GM23338 (cell line): ENCODE results near the gene TRIP4. TPM values are rescaled to one million over a fixed set of nuclear protein-coding genes. Genes with fewer than 3 reads are reported as not detected.

Experiments used
- ATAC-seq: fragments of 200-7000 bp; cut with Tn5 transposase; 3 replicates; pipeline ENCODE4 v1.9.1; 2020
- DNase-seq: peaks from one replicate; pipeline ENCODE4 v3.0.0-alpha.2; 2015; ENCODE audit warnings: low spot score
- H2AFZ ChIP-seq: fragments of 200-600 bp; sonication (generic); 2 replicates; pipeline ENCODE4 v1.8.0; 2016; ENCODE audit warnings: antibody characterized with exemption, mild to moderate bottlenecking, moderate library complexity
- H3F3A ChIP-seq: fragments of 200-600 bp; sonication (generic); replicated peaks from 2 replicates; pipeline ENCODE4 v1.8.0; 2017; ENCODE audit warnings: antibody characterized with exemption, mixed run types, low read depth
- H3K27ac ChIP-seq: fragments of 200-600 bp; sonication (generic); 2 replicates; pipeline ENCODE4 v1.6.1; 2016; ENCODE audit warnings: low read depth
- H3K27me3 ChIP-seq: fragments of 200-600 bp; sonication (generic); 2 replicates; pipeline ENCODE4 v1.8.0; 2016; ENCODE audit warnings: mild to moderate bottlenecking, mixed run types, moderate library complexity; ENCODE audit not compliant: insufficient read depth
- H3K36me3 ChIP-seq: fragments of 200-600 bp; sonication (generic); 2 replicates; pipeline ENCODE4 v1.8.0; 2016; ENCODE audit warnings: mild to moderate bottlenecking; ENCODE audit not compliant: insufficient read depth
- H3K4me1 ChIP-seq: fragments of 200-600 bp; sonication (generic); 2 replicates; pipeline ENCODE4 v1.8.0; 2016; ENCODE audit warnings: mild to moderate bottlenecking, moderate library complexity; ENCODE audit not compliant: insufficient read depth
- H3K4me2 ChIP-seq: fragments of 200-600 bp; sonication (generic); 2 replicates; pipeline ENCODE4 v1.7.1; 2017; ENCODE audit warnings: mixed run types
- H3K4me3 ChIP-seq: fragments of 200-600 bp; sonication (generic); 2 replicates; pipeline ENCODE4 v1.6.1; 2016; ENCODE audit warnings: mixed run types
- H3K79me2 ChIP-seq: fragments of 200-600 bp; sonication (generic); replicated peaks from 2 replicates; pipeline ENCODE4 v1.8.0; 2017; ENCODE audit warnings: mild to moderate bottlenecking; ENCODE audit not compliant: insufficient read depth
- H3K9me2 ChIP-seq: fragments of 200-600 bp; sonication (generic); 2 replicates; pipeline ENCODE4 v1.8.0; 2017; ENCODE audit not compliant: insufficient read depth
- H4K20me1 ChIP-seq: fragments of 200-600 bp; sonication (generic); replicated peaks from 2 replicates; pipeline ENCODE4 v1.8.0; 2017; ENCODE audit warnings: mild to moderate bottlenecking; ENCODE audit not compliant: insufficient read depth
- H3K27ac Mint-ChIP-seq: 2 replicates; pipeline ENCODE4 v1.8.0; 2020; ENCODE audit warnings: inconsistent platforms, mild to moderate bottlenecking, moderate library complexity, mixed read lengths
- H3K27me3 Mint-ChIP-seq: 3 replicates; pipeline ENCODE4 v1.8.0; 2022; ENCODE audit warnings: low read depth, mild to moderate bottlenecking, moderate library complexity, mixed read lengths, inconsistent platforms; ENCODE audit not compliant: insufficient read depth, poor library complexity
- H3K36me3 Mint-ChIP-seq: 3 replicates; pipeline ENCODE4 v1.8.0; 2021; ENCODE audit warnings: low read depth, mild to moderate bottlenecking, inconsistent platforms, moderate library complexity, mixed read lengths
- H3K4me1 Mint-ChIP-seq: 3 replicates; pipeline ENCODE4 v1.8.0; 2020; ENCODE audit warnings: mild to moderate bottlenecking, inconsistent platforms, mixed read lengths
- H3K4me3 Mint-ChIP-seq: 3 replicates; pipeline ENCODE4 v1.8.0; 2021; ENCODE audit warnings: moderate library complexity, mild to moderate bottlenecking, inconsistent platforms, mixed read lengths
- H3K9me3 Mint-ChIP-seq: 3 replicates; pipeline ENCODE4 v1.8.0; 2020; ENCODE audit warnings: moderate library complexity, mild to moderate bottlenecking, inconsistent platforms, mixed read lengths
- CREB1 ChIP-seq: fragments of 250-450 bp; sonication (Bioruptor Pico); IDR thresholded peaks from 2 replicates; pipeline ENCODE4 v1.5.0; 2020; ENCODE audit warnings: low read depth, mild to moderate bottlenecking, moderate library complexity
- EZH2phosphoT487 ChIP-seq: fragments of 200-600 bp; sonication (generic); IDR thresholded peaks from one replicate; pipeline ENCODE4 v1.8.1; 2018; ENCODE audit warnings: antibody characterized with exemption; ENCODE audit not compliant: unreplicated experiment
- JUNB ChIP-seq: IDR thresholded peaks from one replicate; pipeline ENCODE4 v1.6.1; 2016; ENCODE audit warnings: antibody characterized with exemption; ENCODE audit not compliant: unreplicated experiment
- NANOG ChIP-seq: IDR thresholded peaks from 2 replicates; pipeline ENCODE4 v1.6.1; 2016; ENCODE audit warnings: antibody characterized with exemption, borderline replicate concordance
- POLR2AphosphoS5 ChIP-seq: IDR thresholded peaks from 2 replicates; pipeline ENCODE4 v1.6.1; 2016; ENCODE audit warnings: antibody characterized with exemption, low read depth
- STAT1 ChIP-seq: IDR thresholded peaks from one replicate; pipeline ENCODE4 v1.6.1; 2016; ENCODE audit warnings: antibody characterized with exemption; ENCODE audit not compliant: unreplicated experiment
- ZNF331 ChIP-seq: fragments of 250-450 bp; sonication (Bioruptor Pico); IDR thresholded peaks from 2 replicates; pipeline ENCODE4 v1.5.0; 2020; ENCODE audit warnings: low read depth, mild to moderate bottlenecking, moderate library complexity
- polyA plus RNA-seq: library from polyadenylated mRNA; unstranded; fragments of >200 nt; fragmentation: Nextera tagmentation; extraction: Ambion mirVana; gene quantifications from 2 replicates; pipeline ENCODE4 v1.2.1, GENCODE V29; 2016
- total RNA-seq: library from RNA; depleted of rRNA; stranded (reverse); fragments of >200 nt; shearing (Covaris generic); gene quantifications from 2 replicates; pipeline ENCODE4 v1.2.3, GENCODE V29; 2014
- TF ChIP-seq, protein P1 (sequence below): fragments of 250-450 bp; sonication (Bioruptor Pico); IDR thresholded peaks from 2 replicates; pipeline ENCODE4 v1.5.0; 2020; ENCODE audit warnings: mild to moderate bottlenecking, moderate library complexity
- TF ChIP-seq, protein P2 (sequence below), 2 experiments: fragments of 200-600 bp in 1 of 2; sonication (generic) in 1 of 2; conservative IDR thresholded peaks; 2 replicates each; pipeline versions ENCODE4 v1.5.1 to v1.6.1; 2016 to 2017; ENCODE audit warnings: antibody characterized with exemption in 2 of 2, low read depth in 2 of 2, mild to moderate bottlenecking in 2 of 2, moderate library complexity in 1 of 2
- TF ChIP-seq, protein P3 (sequence below): IDR thresholded peaks from 2 replicates; pipeline ENCODE4 v1.6.1; 2016; ENCODE audit warnings: antibody characterized with exemption
- TF ChIP-seq, protein P4 (sequence below): IDR thresholded peaks from one replicate; pipeline ENCODE4 v1.6.1; 2018; ENCODE audit warnings: antibody characterized with exemption; ENCODE audit not compliant: unreplicated experiment

TRIP4 gene
- total and polyA plus RNA-seq, 2 experiments from 2014 or later = 10.3 to 16.0 TPM

DNA sequence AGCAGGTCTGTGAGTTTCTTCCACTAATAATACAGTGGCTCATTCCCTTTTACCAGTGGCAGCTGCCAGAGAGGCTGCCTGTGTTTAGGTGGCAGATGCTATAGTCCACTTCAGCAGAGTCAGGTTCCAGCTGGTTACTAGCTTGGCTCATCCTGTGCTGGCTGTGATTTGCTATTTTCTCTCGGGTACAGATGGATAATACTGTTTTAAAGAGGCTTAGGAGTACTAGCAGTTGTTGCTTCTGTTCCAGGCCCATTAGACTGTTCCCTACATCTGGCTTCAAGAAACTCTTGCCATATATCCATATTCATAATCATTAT lies 113.7 kb downstream of the TRIP4 start (continued):
- TF ChIP-seq, protein P1, sequence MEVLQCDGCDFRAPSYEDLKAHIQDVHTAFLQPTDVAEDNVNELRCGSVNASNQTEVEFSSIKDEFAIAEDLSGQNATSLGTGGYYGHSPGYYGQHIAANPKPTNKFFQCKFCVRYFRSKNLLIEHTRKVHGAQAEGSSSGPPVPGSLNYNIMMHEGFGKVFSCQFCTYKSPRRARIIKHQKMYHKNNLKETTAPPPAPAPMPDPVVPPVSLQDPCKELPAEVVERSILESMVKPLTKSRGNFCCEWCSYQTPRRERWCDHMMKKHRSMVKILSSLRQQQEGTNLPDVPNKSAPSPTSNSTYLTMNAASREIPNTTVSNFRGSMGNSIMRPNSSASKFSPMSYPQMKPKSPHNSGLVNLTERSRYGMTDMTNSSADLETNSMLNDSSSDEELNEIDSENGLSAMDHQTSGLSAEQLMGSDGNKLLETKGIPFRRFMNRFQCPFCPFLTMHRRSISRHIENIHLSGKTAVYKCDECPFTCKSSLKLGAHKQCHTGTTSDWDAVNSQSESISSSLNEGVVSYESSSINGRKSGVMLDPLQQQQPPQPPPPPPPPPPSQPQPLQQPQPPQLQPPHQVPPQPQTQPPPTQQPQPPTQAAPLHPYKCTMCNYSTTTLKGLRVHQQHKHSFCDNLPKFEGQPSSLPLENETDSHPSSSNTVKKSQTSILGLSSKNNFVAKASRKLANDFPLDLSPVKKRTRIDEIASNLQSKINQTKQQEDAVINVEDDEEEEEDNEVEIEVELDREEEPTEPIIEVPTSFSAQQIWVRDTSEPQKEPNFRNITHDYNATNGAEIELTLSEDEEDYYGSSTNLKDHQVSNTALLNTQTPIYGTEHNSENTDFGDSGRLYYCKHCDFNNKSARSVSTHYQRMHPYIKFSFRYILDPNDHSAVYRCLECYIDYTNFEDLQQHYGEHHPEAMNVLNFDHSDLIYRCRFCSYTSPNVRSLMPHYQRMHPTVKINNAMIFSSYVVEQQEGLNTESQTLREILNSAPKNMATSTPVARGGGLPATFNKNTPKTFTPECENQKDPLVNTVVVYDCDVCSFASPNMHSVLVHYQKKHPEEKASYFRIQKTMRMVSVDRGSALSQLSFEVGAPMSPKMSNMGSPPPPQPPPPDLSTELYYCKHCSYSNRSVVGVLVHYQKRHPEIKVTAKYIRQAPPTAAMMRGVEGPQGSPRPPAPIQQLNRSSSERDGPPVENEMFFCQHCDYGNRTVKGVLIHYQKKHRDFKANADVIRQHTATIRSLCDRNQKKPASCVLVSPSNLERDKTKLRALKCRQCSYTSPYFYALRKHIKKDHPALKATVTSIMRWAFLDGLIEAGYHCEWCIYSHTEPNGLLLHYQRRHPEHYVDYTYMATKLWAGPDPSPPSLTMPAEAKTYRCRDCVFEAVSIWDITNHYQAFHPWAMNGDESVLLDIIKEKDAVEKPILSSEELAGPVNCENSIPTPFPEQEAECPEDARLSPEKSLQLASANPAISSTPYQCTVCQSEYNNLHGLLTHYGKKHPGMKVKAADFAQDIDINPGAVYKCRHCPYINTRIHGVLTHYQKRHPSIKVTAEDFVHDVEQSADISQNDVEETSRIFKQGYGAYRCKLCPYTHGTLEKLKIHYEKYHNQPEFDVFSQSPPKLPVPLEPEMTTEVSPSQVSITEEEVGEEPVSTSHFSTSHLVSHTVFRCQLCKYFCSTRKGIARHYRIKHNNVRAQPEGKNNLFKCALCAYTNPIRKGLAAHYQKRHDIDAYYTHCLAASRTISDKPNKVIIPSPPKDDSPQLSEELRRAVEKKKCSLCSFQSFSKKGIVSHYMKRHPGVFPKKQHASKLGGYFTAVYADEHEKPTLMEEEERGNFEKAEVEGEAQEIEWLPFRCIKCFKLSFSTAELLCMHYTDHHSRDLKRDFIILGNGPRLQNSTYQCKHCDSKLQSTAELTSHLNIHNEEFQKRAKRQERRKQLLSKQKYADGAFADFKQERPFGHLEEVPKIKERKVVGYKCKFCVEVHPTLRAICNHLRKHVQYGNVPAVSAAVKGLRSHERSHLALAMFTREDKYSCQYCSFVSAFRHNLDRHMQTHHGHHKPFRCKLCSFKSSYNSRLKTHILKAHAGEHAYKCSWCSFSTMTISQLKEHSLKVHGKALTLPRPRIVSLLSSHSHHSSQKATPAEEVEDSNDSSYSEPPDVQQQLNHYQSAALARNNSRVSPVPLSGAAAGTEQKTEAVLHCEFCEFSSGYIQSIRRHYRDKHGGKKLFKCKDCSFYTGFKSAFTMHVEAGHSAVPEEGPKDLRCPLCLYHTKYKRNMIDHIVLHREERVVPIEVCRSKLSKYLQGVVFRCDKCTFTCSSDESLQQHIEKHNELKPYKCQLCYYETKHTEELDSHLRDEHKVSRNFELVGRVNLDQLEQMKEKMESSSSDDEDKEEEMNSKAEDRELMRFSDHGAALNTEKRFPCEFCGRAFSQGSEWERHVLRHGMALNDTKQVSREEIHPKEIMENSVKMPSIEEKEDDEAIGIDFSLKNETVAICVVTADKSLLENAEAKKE (CRISPR knock-in tag) = no peak
- TF ChIP-seq POLR2AphosphoS5 = no peak
- TF ChIP-seq ZNF331 (CRISPR knock-in tag) = no peak
- no peak for TF ChIP-seq NANOG
- TF ChIP-seq STAT1 = no peak
- TF ChIP-seq, protein P2, sequence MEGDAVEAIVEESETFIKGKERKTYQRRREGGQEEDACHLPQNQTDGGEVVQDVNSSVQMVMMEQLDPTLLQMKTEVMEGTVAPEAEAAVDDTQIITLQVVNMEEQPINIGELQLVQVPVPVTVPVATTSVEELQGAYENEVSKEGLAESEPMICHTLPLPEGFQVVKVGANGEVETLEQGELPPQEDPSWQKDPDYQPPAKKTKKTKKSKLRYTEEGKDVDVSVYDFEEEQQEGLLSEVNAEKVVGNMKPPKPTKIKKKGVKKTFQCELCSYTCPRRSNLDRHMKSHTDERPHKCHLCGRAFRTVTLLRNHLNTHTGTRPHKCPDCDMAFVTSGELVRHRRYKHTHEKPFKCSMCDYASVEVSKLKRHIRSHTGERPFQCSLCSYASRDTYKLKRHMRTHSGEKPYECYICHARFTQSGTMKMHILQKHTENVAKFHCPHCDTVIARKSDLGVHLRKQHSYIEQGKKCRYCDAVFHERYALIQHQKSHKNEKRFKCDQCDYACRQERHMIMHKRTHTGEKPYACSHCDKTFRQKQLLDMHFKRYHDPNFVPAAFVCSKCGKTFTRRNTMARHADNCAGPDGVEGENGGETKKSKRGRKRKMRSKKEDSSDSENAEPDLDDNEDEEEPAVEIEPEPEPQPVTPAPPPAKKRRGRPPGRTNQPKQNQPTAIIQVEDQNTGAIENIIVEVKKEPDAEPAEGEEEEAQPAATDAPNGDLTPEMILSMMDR (conservative IDR thresholded peaks at IDR 0.05; ENCODE audit: low read depth in 2 of 2) = no peak

DNA sequence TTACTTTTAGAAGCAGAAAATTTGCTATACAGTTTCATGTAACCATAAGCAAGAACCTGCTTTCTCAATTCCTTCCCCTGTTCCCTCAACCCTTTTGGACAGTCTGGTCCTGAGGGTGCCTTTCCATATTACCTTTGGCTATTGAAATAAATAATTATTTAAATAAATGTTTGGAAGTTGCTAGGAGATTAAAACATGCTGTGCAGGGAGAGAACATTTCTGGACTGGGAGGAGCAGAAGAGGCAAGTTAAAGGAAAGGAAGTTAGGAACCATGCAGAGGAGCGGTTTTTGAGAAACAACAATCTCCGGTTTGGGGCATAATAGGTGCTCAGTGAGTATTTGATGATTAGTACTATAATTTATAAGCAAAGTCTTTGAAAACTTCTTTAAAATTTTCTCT lies 114.5 kb downstream of the TRIP4 start:
- no peaks in the 10 kb centered on the region for H3K9me3 Mint-ChIP-seq
- DNase-seq = no peak
- no peak overlapping the region for H3K4me3 ChIP-seq
- H4K20me1 ChIP-seq = peaks cover 72% of the 10 kb centered on the region
- H3K4me2 ChIP-seq = no peak overlapping the region
- peaks cover 7% of the 10 kb centered on the region; the same call in 1 of the 2 replicates for H3K36me3 ChIP-seq
- H3K27me3 Mint-ChIP-seq = peaks cover 2% of the 10 kb centered on the region
- peaks cover 17% of the 10 kb centered on the region for H3K4me1 ChIP-seq
- H3K27ac ChIP-seq = no peak overlapping the region; the same call in 1 of the 2 replicates
- H3K4me1 Mint-ChIP-seq = peaks cover 28% of the 10 kb centered on the region
- H3F3A ChIP-seq = no peaks in the 10 kb centered on the region
- H3K79me2 ChIP-seq = peaks cover 97% of the 10 kb centered on the region
- H2AFZ ChIP-seq = no peak overlapping the region
- no peak overlapping the region for H3K4me3 Mint-ChIP-seq
- no peaks in the 10 kb centered on the region for H3K27me3 ChIP-seq
- H3K36me3 Mint-ChIP-seq = peaks cover 24% of the 10 kb centered on the region
- no peaks in the 10 kb centered on the region for H3K9me2 ChIP-seq
- no peak for ATAC-seq
- no peak overlapping the region for H3K27ac Mint-ChIP-seq
- TF ChIP-seq CREB1 (CRISPR knock-in tag) (no peak), EZH2phosphoT487 (no peak), STAT1 (no peak), JUNB (no peak)
- TF ChIP-seq, protein P3, sequence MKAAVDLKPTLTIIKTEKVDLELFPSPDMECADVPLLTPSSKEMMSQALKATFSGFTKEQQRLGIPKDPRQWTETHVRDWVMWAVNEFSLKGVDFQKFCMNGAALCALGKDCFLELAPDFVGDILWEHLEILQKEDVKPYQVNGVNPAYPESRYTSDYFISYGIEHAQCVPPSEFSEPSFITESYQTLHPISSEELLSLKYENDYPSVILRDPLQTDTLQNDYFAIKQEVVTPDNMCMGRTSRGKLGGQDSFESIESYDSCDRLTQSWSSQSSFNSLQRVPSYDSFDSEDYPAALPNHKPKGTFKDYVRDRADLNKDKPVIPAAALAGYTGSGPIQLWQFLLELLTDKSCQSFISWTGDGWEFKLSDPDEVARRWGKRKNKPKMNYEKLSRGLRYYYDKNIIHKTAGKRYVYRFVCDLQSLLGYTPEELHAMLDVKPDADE = no peak
- TF ChIP-seq, protein P2 (conservative IDR thresholded peaks at IDR 0.05; ENCODE audit: low read depth in 2 of 2) = no peak
- TF ChIP-seq, protein P4, sequence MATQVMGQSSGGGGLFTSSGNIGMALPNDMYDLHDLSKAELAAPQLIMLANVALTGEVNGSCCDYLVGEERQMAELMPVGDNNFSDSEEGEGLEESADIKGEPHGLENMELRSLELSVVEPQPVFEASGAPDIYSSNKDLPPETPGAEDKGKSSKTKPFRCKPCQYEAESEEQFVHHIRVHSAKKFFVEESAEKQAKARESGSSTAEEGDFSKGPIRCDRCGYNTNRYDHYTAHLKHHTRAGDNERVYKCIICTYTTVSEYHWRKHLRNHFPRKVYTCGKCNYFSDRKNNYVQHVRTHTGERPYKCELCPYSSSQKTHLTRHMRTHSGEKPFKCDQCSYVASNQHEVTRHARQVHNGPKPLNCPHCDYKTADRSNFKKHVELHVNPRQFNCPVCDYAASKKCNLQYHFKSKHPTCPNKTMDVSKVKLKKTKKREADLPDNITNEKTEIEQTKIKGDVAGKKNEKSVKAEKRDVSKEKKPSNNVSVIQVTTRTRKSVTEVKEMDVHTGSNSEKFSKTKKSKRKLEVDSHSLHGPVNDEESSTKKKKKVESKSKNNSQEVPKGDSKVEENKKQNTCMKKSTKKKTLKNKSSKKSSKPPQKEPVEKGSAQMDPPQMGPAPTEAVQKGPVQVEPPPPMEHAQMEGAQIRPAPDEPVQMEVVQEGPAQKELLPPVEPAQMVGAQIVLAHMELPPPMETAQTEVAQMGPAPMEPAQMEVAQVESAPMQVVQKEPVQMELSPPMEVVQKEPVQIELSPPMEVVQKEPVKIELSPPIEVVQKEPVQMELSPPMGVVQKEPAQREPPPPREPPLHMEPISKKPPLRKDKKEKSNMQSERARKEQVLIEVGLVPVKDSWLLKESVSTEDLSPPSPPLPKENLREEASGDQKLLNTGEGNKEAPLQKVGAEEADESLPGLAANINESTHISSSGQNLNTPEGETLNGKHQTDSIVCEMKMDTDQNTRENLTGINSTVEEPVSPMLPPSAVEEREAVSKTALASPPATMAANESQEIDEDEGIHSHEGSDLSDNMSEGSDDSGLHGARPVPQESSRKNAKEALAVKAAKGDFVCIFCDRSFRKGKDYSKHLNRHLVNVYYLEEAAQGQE = no peak
